IMR-90 (cell line): ENCODE data around the gene LIPI. TPM values are rescaled to one million over a fixed set of nuclear protein-coding genes. Genes with fewer than 3 reads are reported as not detected.

Experiments used
- ATAC-seq: fragments of 200-7000 bp; cut with Tn5 transposase; 2 replicates; pipeline ENCODE4 v1.9.1; 2020; ENCODE audit warnings: low read depth, mild to moderate bottlenecking, moderate library complexity
- BruUV-seq: library from RNA; stranded (reverse); fragments of 400-500 nt; replicated peaks from 2 replicates; lab custom pipeline; 2021; lab: Mats Ljungman, UMichigan
- CTCF ChIA-PET: fragments of 300-600 bp; formaldehyde crosslinking; extraction: SDS; loops from one replicate; lab custom pipeline; 2021; ENCODE audit warnings: antibody characterized with exemption; lab: Yijun Ruan, JAX
- POLR2A ChIA-PET: fragments of 300-600 bp; sonication (Branson Sonifier 250); formaldehyde crosslinking; loops from one replicate; lab custom pipeline; 2022; ENCODE audit warnings: antibody characterized with exemption; ENCODE audit not compliant: unreplicated experiment; lab: Charles Lee
- DNase-seq: peaks from one replicate; pipeline ENCODE4 v3.0.0; 2013
- H2AFZ ChIP-seq: replicated peaks from 2 replicates; pipeline ENCODE3; 2013; ENCODE audit warnings: low read length, mild to moderate bottlenecking; ENCODE audit not compliant: poor library complexity
- H2AK5ac ChIP-seq: 2 replicates; pipeline ENCODE4 v1.6.1; 2013; ENCODE audit warnings: low read depth, low read length, inconsistent platforms
- H2AK9ac ChIP-seq: replicated peaks from 2 replicates; pipeline ENCODE3; 2013; ENCODE audit warnings: mild to moderate bottlenecking, low read depth, low read length, moderate library complexity; ENCODE audit not compliant: poor library complexity
- H2BK120ac ChIP-seq: 2 replicates; pipeline ENCODE4 v1.6.1; 2013; ENCODE audit warnings: low read depth, low read length, inconsistent platforms
- H2BK15ac ChIP-seq: 3 replicates; pipeline ENCODE4 v1.6.1; 2013; ENCODE audit warnings: low read depth, low read length, inconsistent platforms
- H2BK20ac ChIP-seq: 2 replicates; pipeline ENCODE4 v1.6.1; 2013; ENCODE audit warnings: low read depth, mild to moderate bottlenecking, inconsistent platforms, low read length, moderate library complexity
- H2BK5ac ChIP-seq: 2 replicates; pipeline ENCODE4 v1.6.1; 2013; ENCODE audit warnings: mild to moderate bottlenecking, low read depth, low read length, inconsistent platforms; ENCODE audit not compliant: poor library complexity, severe bottlenecking
- H3K14ac ChIP-seq: replicated peaks from 2 replicates; pipeline ENCODE4 v1.6.1; 2013; ENCODE audit warnings: low read depth, low read length, inconsistent platforms
- H3K18ac ChIP-seq: 2 replicates; pipeline ENCODE4 v1.6.1; 2013; ENCODE audit warnings: low read depth, low read length, control low read depth
- H3K23ac ChIP-seq: 2 replicates; pipeline ENCODE4 v1.6.1; 2013; ENCODE audit warnings: low read depth, low read length, inconsistent platforms
- H3K27ac ChIP-seq: 2 replicates; pipeline ENCODE4 v1.5.1; 2013; ENCODE audit warnings: mild to moderate bottlenecking, control low read depth, low read length; ENCODE audit not compliant: insufficient read depth
- H3K27me3 ChIP-seq: 2 replicates; pipeline ENCODE4 v1.6.1; 2013; ENCODE audit warnings: low read length; ENCODE audit not compliant: control insufficient read depth, insufficient read depth
- H3K36me3 ChIP-seq: 2 replicates; pipeline ENCODE4 v1.6.1; 2013; ENCODE audit warnings: low read length, mixed read lengths; ENCODE audit not compliant: control insufficient read depth, insufficient read depth
- H3K4ac ChIP-seq: 2 replicates; pipeline ENCODE4 v1.6.1; 2013; ENCODE audit warnings: low read depth, low read length, inconsistent platforms
- H3K4me1 ChIP-seq: 2 replicates; pipeline ENCODE4 v1.6.1; 2013; ENCODE audit warnings: low read length, mixed read lengths; ENCODE audit not compliant: control insufficient read depth, insufficient read depth
- H3K4me2 ChIP-seq: 2 replicates; pipeline ENCODE4 v1.6.1; 2013; ENCODE audit warnings: low read depth, mild to moderate bottlenecking, control low read depth, low read length, moderate library complexity
- H3K4me3 ChIP-seq: 2 replicates; pipeline ENCODE4 v1.5.1; 2013; ENCODE audit warnings: low read depth, mild to moderate bottlenecking, control low read depth, low read length, moderate library complexity; ENCODE audit not compliant: insufficient read depth
- H3K56ac ChIP-seq: 2 replicates; pipeline ENCODE4 v1.6.1; 2013; ENCODE audit warnings: low read length, inconsistent platforms; ENCODE audit not compliant: insufficient read depth; ENCODE audit errors: extremely low read depth
- H3K79me1 ChIP-seq, 2 experiments: 2 replicates each; pipeline ENCODE4 v1.6.1; 2013; ENCODE audit warnings: low read length in 2 of 2, inconsistent platforms in 1 of 2, low read depth in 1 of 2
- H3K9ac ChIP-seq: 2 replicates; pipeline ENCODE4 v1.6.1; 2013; ENCODE audit warnings: low read depth, low read length, control low read depth
- H3K9me1 ChIP-seq: 2 replicates; pipeline ENCODE4 v1.6.1; 2013; ENCODE audit warnings: low read length, inconsistent platforms; ENCODE audit not compliant: insufficient read depth
- H3K9me3 ChIP-seq: 2 replicates; pipeline ENCODE4 v1.6.1; 2013; ENCODE audit warnings: low read length; ENCODE audit not compliant: control insufficient read depth, insufficient read depth
- H4K20me1 ChIP-seq: 2 replicates; pipeline ENCODE4 v1.6.1; 2013; ENCODE audit warnings: low read length, inconsistent platforms; ENCODE audit not compliant: insufficient read depth
- H4K5ac ChIP-seq: 2 replicates; pipeline ENCODE4 v1.6.1; 2013; ENCODE audit warnings: mild to moderate bottlenecking, low read depth, low read length, control low read depth
- H4K8ac ChIP-seq, 2 experiments: 2 replicates each; pipeline ENCODE4 v1.6.1; 2013; ENCODE audit warnings: low read depth in 2 of 2, low read length in 2 of 2, control low read depth in 1 of 2, inconsistent platforms in 1 of 2
- H4K91ac ChIP-seq: 2 replicates; pipeline ENCODE4 v1.6.1; 2013; ENCODE audit warnings: low read depth, low read length, inconsistent platforms; ENCODE audit not compliant: insufficient read depth
- CHD1 ChIP-seq: IDR thresholded peaks from 2 replicates; pipeline ENCODE4 v1.6.1; 2012; ENCODE audit warnings: low read depth, low read length, improper control_type of control experiment
- RAD21 ChIP-seq: IDR thresholded peaks from 2 replicates; pipeline ENCODE4 v1.6.1; 2012; ENCODE audit warnings: low read length, improper control_type of control experiment
- SMC3 ChIP-seq: fragments of 150-350 bp; IDR thresholded peaks from 2 replicates; pipeline ENCODE4 v1.6.1; 2016; ENCODE audit warnings: low read depth, mild to moderate bottlenecking, antibody characterized with exemption, low read length, moderate library complexity
- WGBS, 2 experiments: methylation state at CpG; one replicate each; pipeline versions ENCODE4 v1.1.5 to v1.1.7; 2013; ENCODE audit warnings: missing lambda C conversion rate in 2 of 2; ENCODE audit not compliant: insufficient read length in 1 of 2; ENCODE audit errors: extremely low coverage in 2 of 2; 5-methylcytosine and 5-hydroxymethylcytosine counted together
- dilution Hi-C: fragments of 300-500 bp; cut with HindIII; formaldehyde crosslinking; loops from one replicate; pipeline ENCODE4 v1.14.3; 2018; ENCODE audit warnings: low sequenced_read_pairs; ENCODE audit not compliant: unreplicated experiment
- in situ Hi-C: fragments of 300-500 bp; cut with MboI; formaldehyde crosslinking; loops from 3 replicates; pipeline ENCODE4 v1.14.3; 2019; ENCODE audit warnings: low sequenced_read_pairs, inconsistent platforms, mixed read lengths
- intact Hi-C: fragments of 100-400 bp; cut with micrococcal nuclease; formaldehyde crosslinking; loops from 2 replicates; pipeline ENCODE4 v1.10.0; 2022
- polyA plus RNA-seq, 3 experiments: library from polyadenylated mRNA; depleted of rRNA; stranded (reverse); fragments of >200 nt; gene quantifications; 2 replicates each; pipeline ENCODE4 v1.2.3, GENCODE V29; 2012; ENCODE audit warnings: low replicate concordance in 1 of 3
- total RNA-seq: library from RNA; depleted of rRNA; stranded (reverse); fragments of >200 nt; gene quantifications from 2 replicates; pipeline ENCODE4 v1.2.3, GENCODE V29; 2012
- TF ChIP-seq, protein P1 (sequence below): conservative IDR thresholded peaks from 2 replicates; pipeline ENCODE4 v1.5.1; 2012; ENCODE audit warnings: mild to moderate bottlenecking, low read depth, low read length, improper control_type of control experiment

Gene LIPI
- total and polyA plus RNA-seq, 2 of the 4 experiments (the other 2 are of a cell fraction): not detected

DNA sequence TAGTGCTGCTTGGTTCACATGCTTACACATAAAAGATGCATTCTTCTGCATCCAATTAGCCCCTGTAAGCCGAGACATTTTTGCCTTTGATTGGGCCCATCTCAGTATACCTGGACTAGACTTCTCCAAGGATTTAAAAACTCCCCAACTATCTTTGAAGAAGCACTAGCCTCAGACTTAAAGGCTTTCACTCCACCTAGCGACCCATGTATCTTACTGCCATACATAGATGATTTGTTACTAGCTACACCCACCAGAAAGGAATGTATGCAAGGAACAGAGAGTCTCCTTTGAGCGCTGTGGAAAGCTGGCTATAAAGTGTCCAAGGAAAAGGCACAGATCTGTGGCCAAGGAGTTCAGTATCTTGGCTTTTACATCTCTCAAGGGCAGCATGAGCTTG is 91.7 kb downstream of the LIPI start:
- H3K4me3 ChIP-seq: no peak overlapping the region
- H3K56ac ChIP-seq: no peak overlapping the region
- H2BK20ac ChIP-seq: no peak overlapping the region
- no peak overlapping the region for H2BK120ac ChIP-seq
- H3K4ac ChIP-seq: no peak overlapping the region
- no peaks in the 10 kb centered on the region for H4K20me1 ChIP-seq
- H3K4me2 ChIP-seq: no peak overlapping the region
- no peak overlapping the region for H4K5ac ChIP-seq
- no peaks in the 10 kb centered on the region for H3K79me1 ChIP-seq
- H2AK5ac ChIP-seq: no peak overlapping the region
- H2BK5ac ChIP-seq: no peak overlapping the region
- H3K14ac ChIP-seq: no peak overlapping the region
- H4K91ac ChIP-seq: no peak overlapping the region
- 0 out of 2 replicates have a peak, but pooled peaks cover 3% of the 10 kb centered on the region for H3K9me3 ChIP-seq
- BruUV-seq: no TSS peak
- 78% methylated on average over 1 of the region's 3 CpGs; no CpG with 5 or more reads in 1 of the 2 experiments for WGBS, 2 experiments
- dilution Hi-C loops: no loop called here
- ATAC-seq (no peak), DNase-seq (peak; percentile 1)
- intact Hi-C loops: no loop called here
- H3K9me1 ChIP-seq: no peaks in the 10 kb centered on the region
- no peaks in the 10 kb centered on the region for H3K36me3 ChIP-seq
- ChIA-PET CTCF (no interaction called here), POLR2A (no interaction called here)
- no peaks in the 10 kb centered on the region for H3K4me1 ChIP-seq
- in situ Hi-C loops: no loop called here
- H3K27ac ChIP-seq: no peak overlapping the region
- no peak overlapping the region for H2BK15ac ChIP-seq
- TF ChIP-seq, protein P1, sequence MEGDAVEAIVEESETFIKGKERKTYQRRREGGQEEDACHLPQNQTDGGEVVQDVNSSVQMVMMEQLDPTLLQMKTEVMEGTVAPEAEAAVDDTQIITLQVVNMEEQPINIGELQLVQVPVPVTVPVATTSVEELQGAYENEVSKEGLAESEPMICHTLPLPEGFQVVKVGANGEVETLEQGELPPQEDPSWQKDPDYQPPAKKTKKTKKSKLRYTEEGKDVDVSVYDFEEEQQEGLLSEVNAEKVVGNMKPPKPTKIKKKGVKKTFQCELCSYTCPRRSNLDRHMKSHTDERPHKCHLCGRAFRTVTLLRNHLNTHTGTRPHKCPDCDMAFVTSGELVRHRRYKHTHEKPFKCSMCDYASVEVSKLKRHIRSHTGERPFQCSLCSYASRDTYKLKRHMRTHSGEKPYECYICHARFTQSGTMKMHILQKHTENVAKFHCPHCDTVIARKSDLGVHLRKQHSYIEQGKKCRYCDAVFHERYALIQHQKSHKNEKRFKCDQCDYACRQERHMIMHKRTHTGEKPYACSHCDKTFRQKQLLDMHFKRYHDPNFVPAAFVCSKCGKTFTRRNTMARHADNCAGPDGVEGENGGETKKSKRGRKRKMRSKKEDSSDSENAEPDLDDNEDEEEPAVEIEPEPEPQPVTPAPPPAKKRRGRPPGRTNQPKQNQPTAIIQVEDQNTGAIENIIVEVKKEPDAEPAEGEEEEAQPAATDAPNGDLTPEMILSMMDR: peak; percentile 21; the same call in 1 of the 2 replicates
- TF ChIP-seq RAD21 (peak; percentile 33; the same call in 1 of the 2 replicates), CHD1 (no peak), SMC3 (no peak)
- H3K27me3 ChIP-seq: no peaks in the 10 kb centered on the region
- no peak overlapping the region for H3K9ac ChIP-seq
- no peak overlapping the region for H2AK9ac ChIP-seq
- no peak overlapping the region for H3K23ac ChIP-seq
- no peak overlapping the region for H3K18ac ChIP-seq
- H2AFZ ChIP-seq: no peak overlapping the region
- no peak overlapping the region for H4K8ac ChIP-seq
